Occipital lobe (tissue), 2 donors: Measurements from ENCODE around the gene RBM20. TPM values are rescaled to one million over a fixed set of nuclear protein-coding genes. Genes with fewer than 3 reads are reported as not detected.

Experiments
- small RNA-seq: library from RNA; depleted of rRNA; stranded (forward); fragments of <200 nt; gene quantifications from one replicate; pipeline ENCODE3, GENCODE V24; 2014
- total RNA-seq: library from RNA; depleted of rRNA; stranded (reverse); fragments of >200 nt; gene quantifications from one replicate; pipeline ENCODE4 v1.2.3, GENCODE V29; 2014

RBM20 gene
- total RNA-seq, 1 donor from 2014 or later = 2.2 TPM

Small RNA genes within 50 kb of the gene (small RNA-seq; reads per million reads assigned to genes)
- gene RF00019 (not detected), gene RN7SKP288 (not detected), gene RNA5SP327 (not detected)

Other genes with a start within 250 kb of the RBM20 start
- 4.7 TPM for gene DUSP5, start 146.4 kb upstream of the RBM20 start, total RNA-seq
- gene SMC3, start 76.6 kb upstream of the RBM20 start, total RNA-seq = 59.3 TPM
- 61.1 TPM for gene PDCD4, start 227.6 kb downstream of the RBM20 start, total RNA-seq